ENCODE data around the gene PPP1R11.

DNA sequence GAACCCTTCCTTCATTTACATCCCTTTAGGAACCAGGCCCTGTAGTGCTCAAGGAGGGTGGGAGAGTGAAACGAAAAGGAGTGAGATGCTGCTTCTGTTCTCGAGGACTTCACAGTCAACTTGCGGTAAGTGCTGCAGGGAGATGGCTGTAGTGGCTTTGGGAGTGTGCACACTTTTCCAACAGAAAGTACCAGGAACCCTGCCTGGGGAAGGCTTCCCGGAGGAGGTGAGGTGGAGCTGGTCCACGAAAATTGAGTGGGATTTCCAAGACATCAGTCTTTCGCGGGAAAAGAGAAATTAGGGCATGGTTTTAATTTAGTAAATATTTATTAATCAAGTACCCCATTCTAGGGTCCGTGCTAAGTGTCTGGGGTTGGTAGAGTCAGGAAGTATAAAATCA lies 33.2 kb downstream of the PPP1R11 start:
- no peak for TF ChIP-seq POLR2A (IDR thresholded peaks at IDR 0.05; ENCODE audit: low read length)
- no peak for TF ChIP-seq GATA1 (IDR thresholded peaks at IDR 0.05; ENCODE audit: low read depth, low read length)
